Nephron (organoid): ENCODE measurements around the gene KMT2A.
"Not testable (repeated sequence)": the region's sequence is repeated elsewhere in the genome, so short reads cannot be mapped to it uniquely, and the experiment has no call there.

Experiments used
- H3K27ac Mint-ChIP-seq, 3 experiments: 2 replicates each; pipeline ENCODE4 v1.8.0; 2020; ENCODE audit warnings: mixed read lengths in 3 of 3, mild to moderate bottlenecking in 2 of 3, moderate library complexity in 1 of 3
- H3K27me3 Mint-ChIP-seq: 2 replicates; pipeline ENCODE4 v1.8.0; 2021; ENCODE audit warnings: low read depth, mild to moderate bottlenecking, moderate library complexity, mixed read lengths
- H3K36me3 Mint-ChIP-seq: 2 replicates; pipeline ENCODE4 v1.8.0; 2020; ENCODE audit warnings: low read depth, mixed read lengths
- H3K4me1 Mint-ChIP-seq: 2 replicates; pipeline ENCODE4 v1.8.0; 2020; ENCODE audit warnings: mixed read lengths
- H3K4me3 Mint-ChIP-seq, 3 experiments: 2 replicates each; pipeline ENCODE4 v1.8.0; 2020; ENCODE audit warnings: mild to moderate bottlenecking in 3 of 3, mixed read lengths in 3 of 3, moderate library complexity in 2 of 3
- H3K9me3 Mint-ChIP-seq: 2 replicates; pipeline ENCODE4 v1.8.0; 2020; ENCODE audit warnings: mixed read lengths
- TF ChIP-seq, protein P1 (sequence below), 3 experiments: fragments of 200-600 bp; sonication (generic); IDR thresholded peaks; one replicate each; pipeline ENCODE4 v1.5.0; 2021; ENCODE audit warnings: antibody characterized with exemption in 3 of 3; ENCODE audit not compliant: unreplicated experiment in 3 of 3

Gene KMT2A

DNA sequence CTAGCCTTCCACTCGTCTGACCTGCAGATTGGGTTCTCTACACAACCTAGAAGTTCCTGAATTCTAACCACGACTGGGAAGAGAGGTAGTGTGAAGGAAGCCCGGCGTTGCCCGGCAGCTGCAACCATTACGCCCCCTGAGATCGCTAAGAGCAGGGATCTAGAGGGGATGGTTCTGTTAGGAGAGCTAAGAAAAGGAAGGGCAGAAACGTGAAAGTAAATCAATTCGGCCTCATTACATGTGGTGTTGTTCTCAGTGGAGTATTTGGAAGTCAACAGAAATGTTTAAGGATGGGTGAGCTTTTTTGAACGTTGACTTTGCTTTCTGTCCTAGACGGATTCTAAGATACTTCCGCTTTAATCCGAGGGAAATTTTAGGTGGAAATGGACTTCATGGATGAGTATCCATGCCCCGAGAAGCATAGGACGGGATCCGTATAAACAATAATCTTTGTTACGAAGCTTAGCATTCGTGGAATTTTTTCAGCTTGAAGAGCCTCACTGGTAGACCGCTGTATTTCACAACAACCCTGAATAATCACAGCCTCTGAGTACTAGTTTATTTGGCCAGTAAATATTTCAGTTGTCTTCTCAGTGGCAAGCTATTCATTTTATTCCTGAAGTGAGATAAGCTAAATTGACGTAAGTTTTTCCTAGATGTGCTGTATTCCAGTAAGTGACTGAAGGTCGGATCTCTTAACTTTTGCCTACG is 34.3 kb upstream of the KMT2A start:
- TF ChIP-seq, protein P1, sequence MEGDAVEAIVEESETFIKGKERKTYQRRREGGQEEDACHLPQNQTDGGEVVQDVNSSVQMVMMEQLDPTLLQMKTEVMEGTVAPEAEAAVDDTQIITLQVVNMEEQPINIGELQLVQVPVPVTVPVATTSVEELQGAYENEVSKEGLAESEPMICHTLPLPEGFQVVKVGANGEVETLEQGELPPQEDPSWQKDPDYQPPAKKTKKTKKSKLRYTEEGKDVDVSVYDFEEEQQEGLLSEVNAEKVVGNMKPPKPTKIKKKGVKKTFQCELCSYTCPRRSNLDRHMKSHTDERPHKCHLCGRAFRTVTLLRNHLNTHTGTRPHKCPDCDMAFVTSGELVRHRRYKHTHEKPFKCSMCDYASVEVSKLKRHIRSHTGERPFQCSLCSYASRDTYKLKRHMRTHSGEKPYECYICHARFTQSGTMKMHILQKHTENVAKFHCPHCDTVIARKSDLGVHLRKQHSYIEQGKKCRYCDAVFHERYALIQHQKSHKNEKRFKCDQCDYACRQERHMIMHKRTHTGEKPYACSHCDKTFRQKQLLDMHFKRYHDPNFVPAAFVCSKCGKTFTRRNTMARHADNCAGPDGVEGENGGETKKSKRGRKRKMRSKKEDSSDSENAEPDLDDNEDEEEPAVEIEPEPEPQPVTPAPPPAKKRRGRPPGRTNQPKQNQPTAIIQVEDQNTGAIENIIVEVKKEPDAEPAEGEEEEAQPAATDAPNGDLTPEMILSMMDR (IDR thresholded peaks at IDR 0.05; ENCODE audit: unreplicated experiment in 3 of 3), result no peak
- H3K36me3 Mint-ChIP-seq, result peaks cover 17% of the 10 kb centered on the region
- peaks cover 35% of the 10 kb centered on the region for H3K4me1 Mint-ChIP-seq
- no peaks in the 10 kb centered on the region for H3K9me3 Mint-ChIP-seq
- H3K4me3 Mint-ChIP-seq, result peak overlapping the region; percentile 97 to 99 (median 98)
- H3K27me3 Mint-ChIP-seq, result no peaks in the 10 kb centered on the region
- H3K27ac Mint-ChIP-seq, result peak overlapping the region; percentile 99 to 100 (median 100)

GRCh38 chr11:118402594-118402993 is 33.7 kb upstream of the KMT2A start:
- H3K4me1 Mint-ChIP-seq, result peaks cover 35% of the 10 kb centered on the region
- H3K4me3 Mint-ChIP-seq, result peak overlapping the region; percentile 97 to 99 (median 98)
- not testable (repeated sequence) for H3K9me3 Mint-ChIP-seq, H3K27me3 Mint-ChIP-seq
- peaks cover 20% of the 10 kb centered on the region for H3K36me3 Mint-ChIP-seq
- H3K27ac Mint-ChIP-seq, result peak overlapping the region; percentile 86 to 100 (median 99)

DNA sequence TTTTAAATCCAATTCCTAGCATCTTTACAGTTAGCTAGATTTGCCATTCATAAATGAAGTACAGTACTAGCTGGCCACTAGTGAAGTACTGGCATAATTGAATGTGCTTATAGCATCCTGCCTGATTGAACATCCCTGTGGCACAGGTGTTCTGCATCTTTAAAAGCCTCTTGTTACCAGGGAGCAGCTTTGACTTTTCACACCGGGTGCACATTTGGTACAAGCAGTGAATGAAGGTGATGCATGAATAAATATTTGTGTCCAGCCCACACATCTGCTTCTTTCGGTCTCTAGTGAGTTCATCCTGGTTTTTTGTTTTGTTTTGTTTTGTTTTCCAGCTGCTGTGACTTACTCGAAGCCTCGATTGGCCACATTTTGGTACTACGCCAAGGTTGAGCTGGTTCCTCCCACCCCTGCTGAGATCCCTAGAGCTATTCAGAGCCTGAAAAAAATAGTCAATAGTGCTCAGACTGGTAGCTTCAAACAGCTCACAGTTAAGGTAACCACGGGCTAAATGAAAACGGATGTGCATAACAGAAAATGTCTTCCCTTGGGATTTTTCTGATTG is 29.6 kb upstream of the KMT2A start:
- H3K9me3 Mint-ChIP-seq, result no peaks in the 10 kb centered on the region
- no peak overlapping the region for H3K4me3 Mint-ChIP-seq
- peaks cover 24% of the 10 kb centered on the region for H3K4me1 Mint-ChIP-seq
- no peaks in the 10 kb centered on the region for H3K27me3 Mint-ChIP-seq
- H3K36me3 Mint-ChIP-seq, result peaks cover 29% of the 10 kb centered on the region
- TF ChIP-seq, protein P1 (IDR thresholded peaks at IDR 0.05; ENCODE audit: unreplicated experiment in 3 of 3), result no peak
- H3K27ac Mint-ChIP-seq, result peak overlapping the region in 1 of 3 experiments; percentile 28

GRCh38 chr11:118410055-118410745 is 26.1 kb upstream of the KMT2A start:
- TF ChIP-seq, protein P1 (IDR thresholded peaks at IDR 0.05; ENCODE audit: unreplicated experiment in 3 of 3), result no peak
- Mint-ChIP-seq H3K4me1 (no peaks in the 10 kb centered on the region), H3K36me3 (peaks cover 29% of the 10 kb centered on the region), H3K27ac (no peak overlapping the region), H3K27me3 (no peaks in the 10 kb centered on the region), H3K9me3 (no peaks in the 10 kb centered on the region), H3K4me3 (no peak overlapping the region)

DNA sequence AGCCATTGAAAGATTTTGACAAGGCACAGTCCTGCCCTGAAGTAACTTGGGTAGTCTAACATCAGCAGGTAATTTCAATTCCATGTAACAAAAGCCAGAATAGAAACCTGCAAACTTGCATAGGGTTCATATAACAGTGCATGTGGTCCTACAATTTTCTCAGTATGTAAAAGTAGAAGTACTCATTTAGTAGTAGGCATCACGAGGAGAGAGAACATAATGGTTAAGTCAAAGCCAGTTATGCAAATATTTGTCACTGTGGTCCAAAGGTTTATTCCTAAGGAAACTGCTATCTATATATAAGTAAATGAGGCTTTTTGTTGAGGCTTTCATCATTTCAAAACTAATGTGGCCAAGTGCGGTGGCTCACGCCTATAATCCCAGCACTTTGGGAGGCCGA is 24.8 kb upstream of the KMT2A start:
- no peaks in the 10 kb centered on the region for H3K9me3 Mint-ChIP-seq
- TF ChIP-seq, protein P1 (IDR thresholded peaks at IDR 0.05; ENCODE audit: unreplicated experiment in 3 of 3), result no peak
- H3K27me3 Mint-ChIP-seq, result no peaks in the 10 kb centered on the region
- no peaks in the 10 kb centered on the region for H3K4me1 Mint-ChIP-seq
- no peak overlapping the region for H3K27ac Mint-ChIP-seq
- peaks cover 25% of the 10 kb centered on the region for H3K36me3 Mint-ChIP-seq
- no peak overlapping the region for H3K4me3 Mint-ChIP-seq

DNA sequence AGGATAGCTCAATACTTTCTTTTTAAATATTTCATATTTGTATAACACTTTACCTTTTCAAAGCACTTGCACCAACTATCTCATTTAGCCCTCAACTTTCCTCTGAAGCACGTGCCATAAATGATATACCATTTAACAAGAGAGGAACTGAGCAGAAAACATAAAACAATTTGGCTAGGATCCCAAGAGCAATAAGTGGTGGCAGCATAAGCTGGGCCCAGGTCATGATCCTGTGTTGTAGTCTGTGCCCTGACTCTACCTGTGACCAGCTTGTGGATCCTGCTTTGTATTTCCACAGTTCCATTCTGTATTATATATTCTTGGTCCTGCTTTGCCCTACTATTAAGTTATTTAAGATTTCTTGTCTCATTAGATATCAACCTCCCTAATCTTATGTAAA is 23.4 kb upstream of the KMT2A start:
- no peaks in the 10 kb centered on the region for H3K4me1 Mint-ChIP-seq
- TF ChIP-seq, protein P1 (IDR thresholded peaks at IDR 0.05; ENCODE audit: unreplicated experiment in 3 of 3), result no peak
- no peaks in the 10 kb centered on the region for H3K9me3 Mint-ChIP-seq
- H3K36me3 Mint-ChIP-seq, result peaks cover 18% of the 10 kb centered on the region
- H3K27ac Mint-ChIP-seq, result no peak overlapping the region
- H3K4me3 Mint-ChIP-seq, result no peak overlapping the region
- H3K27me3 Mint-ChIP-seq, result no peaks in the 10 kb centered on the region
